Bronchial epithelial cell (primary cell): ENCODE results near the gene YPEL2. TPM values are rescaled to one million over a fixed set of nuclear protein-coding genes. Genes with fewer than 3 reads are reported as not detected.
A peak's percentile ranks its signal among the peaks of the same experiment; 100 is the strongest.

ENCODE experiments used
- DNase-seq: peaks from one replicate; pipeline ENCODE4 v3.0.0-alpha.2; 2010; ENCODE audit warnings: low read depth
- FAIRE-seq: peaks from 2 replicates; lab custom pipeline; 2011; peaks lifted over from hg19 to GRCh38; lab: Jason Lieb, UNC
- H3K27me3 ChIP-seq: 2 replicates; pipeline ENCODE4 v1.5.1; 2011; ENCODE audit warnings: low read length; ENCODE audit not compliant: control insufficient read depth, insufficient read depth
- H3K36me3 ChIP-seq: 2 replicates; pipeline ENCODE4 v1.5.1; 2011; ENCODE audit warnings: low read length; ENCODE audit not compliant: control insufficient read depth, insufficient read depth
- H3K4me3 ChIP-seq: 2 replicates; pipeline ENCODE4 v1.5.1; 2011; ENCODE audit warnings: mild to moderate bottlenecking, low read depth, low read length, control low read depth
- CTCF ChIP-seq: IDR thresholded peaks from 2 replicates; pipeline ENCODE4 v1.5.1; 2011; ENCODE audit warnings: mild to moderate bottlenecking, moderate library complexity, low read length, control low read depth, inconsistent platforms; ENCODE audit not compliant: insufficient read depth, severe bottlenecking
- total RNA-seq: library from RNA; depleted of rRNA; stranded (reverse); fragments of >200 nt; gene quantifications from 2 replicates; pipeline ENCODE4 v1.2.1, GENCODE V29; 2014

The YPEL2 gene
- total RNA-seq, 1 donor from 2014 or later: 2.1 TPM

- Histone ChIP-seq H3K4me3 (no peak overlapping the region), H3K27me3 (peaks cover 4% of the 10 kb centered on the region), H3K36me3 (no peaks in the 10 kb centered on the region)
- FAIRE-seq (no peak), DNase-seq (no peak)
- no peak for TF ChIP-seq CTCF
Measured at GRCh38 chr17:59342681-59343131, 11.3 kb downstream of the YPEL2 start.

- DNase-seq (no peak), FAIRE-seq (no peak)
- Histone ChIP-seq H3K36me3 (no peaks in the 10 kb centered on the region), H3K4me3 (no peak overlapping the region), H3K27me3 (peaks cover 2% of the 10 kb centered on the region)
- no peak for TF ChIP-seq CTCF
Measured at GRCh38 chr17:59345476-59345875, 14.0 kb downstream of the YPEL2 start.

- TF ChIP-seq CTCF: no peak
- FAIRE-seq (peak; percentile 28), DNase-seq (no peak)
- Histone ChIP-seq H3K36me3 (no peaks in the 10 kb centered on the region), H3K27me3 (peaks cover 2% of the 10 kb centered on the region), H3K4me3 (no peak overlapping the region)
Measured at GRCh38 chr17:59346341-59346740, 14.9 kb downstream of the YPEL2 start.

GRCh38 chr17:59346876-59347407 lies 15.5 kb downstream of the YPEL2 start:
- TF ChIP-seq CTCF: no peak
- Histone ChIP-seq H3K36me3 (no peaks in the 10 kb centered on the region), H3K4me3 (no peak overlapping the region), H3K27me3 (peaks cover 2% of the 10 kb centered on the region)
- FAIRE-seq: no peak
- no peak for DNase-seq

- Histone ChIP-seq H3K36me3 (no peaks in the 10 kb centered on the region), H3K27me3 (peaks cover 2% of the 10 kb centered on the region), H3K4me3 (no peak overlapping the region)
- TF ChIP-seq CTCF: no peak
- FAIRE-seq (no peak), DNase-seq (no peak)
Measured at GRCh38 chr17:59347975-59348391, 16.5 kb downstream of the YPEL2 start.

GRCh38 chr17:59349178-59349577 lies 17.7 kb downstream of the YPEL2 start:
- FAIRE-seq (no peak), DNase-seq (no peak)
- Histone ChIP-seq H3K36me3 (no peaks in the 10 kb centered on the region), H3K27me3 (peaks cover 2% of the 10 kb centered on the region), H3K4me3 (no peak overlapping the region)
- no peak for TF ChIP-seq CTCF
